ENCODE data around the gene ACAP3.

GRCh38 chr1:1311107-1312104, 3.7 kb upstream of the ACAP3 start:
- TF ChIP-seq POLR2A (IDR thresholded peaks at IDR 0.05; ENCODE audit: low read depth, low read length): no peak
- peak; percentile 46; the same call in 1 of the 2 replicates for TF ChIP-seq POLR2AphosphoS5 (IDR thresholded peaks at IDR 0.05; ENCODE audit: low read depth, low read length)
- TF ChIP-seq SPI1 (IDR thresholded peaks at IDR 0.05; ENCODE audit: low read depth, low read length): no peak
- no peak for TF ChIP-seq TAF1 (IDR thresholded peaks at IDR 0.05; ENCODE audit: low read depth, low read length)
- TF ChIP-seq POU2F2 (IDR thresholded peaks at IDR 0.05; ENCODE audit: low read depth, low read length): no peak
- TF ChIP-seq PAX5 (IDR thresholded peaks at IDR 0.05; ENCODE audit: insufficient read depth, low read length, severe bottlenecking): no peak
